Ishikawa (cell line): ENCODE measurements around the gene CCDC66.

ENCODE experiments used
- CEBPB ChIP-seq: IDR thresholded peaks from 2 replicates; pipeline ENCODE4 v1.6.1; 2012
- CREB1 ChIP-seq: IDR thresholded peaks from 2 replicates; pipeline ENCODE4 v1.6.1; 2012; ENCODE audit warnings: low read depth
- EGR1 ChIP-seq: IDR thresholded peaks from 2 replicates; pipeline ENCODE4 v1.6.1; 2012
- EP300 ChIP-seq: IDR thresholded peaks from 2 replicates; pipeline ENCODE4 v1.6.1; 2012; ENCODE audit warnings: borderline replicate concordance
- FOXM1 ChIP-seq: IDR thresholded peaks from 2 replicates; pipeline ENCODE4 v1.6.1; 2012; ENCODE audit warnings: low read depth, borderline replicate concordance
- NFIC ChIP-seq: IDR thresholded peaks from 2 replicates; pipeline ENCODE4 v1.6.1; 2012
- RAD21 ChIP-seq: IDR thresholded peaks from 2 replicates; pipeline ENCODE4 v1.6.1; 2012; ENCODE audit warnings: low read depth
- TAF1 ChIP-seq: IDR thresholded peaks from 2 replicates; pipeline ENCODE4 v1.6.1; 2012; ENCODE audit warnings: low read depth, mild to moderate bottlenecking
- TCF12 ChIP-seq: IDR thresholded peaks from 2 replicates; pipeline ENCODE4 v1.6.1; 2012; ENCODE audit warnings: low read depth
- TEAD4 ChIP-seq: IDR thresholded peaks from 2 replicates; pipeline ENCODE4 v1.6.1; 2012
- YY1 ChIP-seq: IDR thresholded peaks from 2 replicates; pipeline ENCODE4 v1.6.1; 2012; ENCODE audit warnings: low read depth
- TF ChIP-seq, protein P1 (sequence below): IDR thresholded peaks from 2 replicates; pipeline ENCODE4 v1.6.1; 2012; ENCODE audit warnings: low read depth, mild to moderate bottlenecking
- TF ChIP-seq, protein P2 (sequence below): IDR thresholded peaks from 2 replicates; pipeline ENCODE4 v1.6.1; 2012

DNA sequence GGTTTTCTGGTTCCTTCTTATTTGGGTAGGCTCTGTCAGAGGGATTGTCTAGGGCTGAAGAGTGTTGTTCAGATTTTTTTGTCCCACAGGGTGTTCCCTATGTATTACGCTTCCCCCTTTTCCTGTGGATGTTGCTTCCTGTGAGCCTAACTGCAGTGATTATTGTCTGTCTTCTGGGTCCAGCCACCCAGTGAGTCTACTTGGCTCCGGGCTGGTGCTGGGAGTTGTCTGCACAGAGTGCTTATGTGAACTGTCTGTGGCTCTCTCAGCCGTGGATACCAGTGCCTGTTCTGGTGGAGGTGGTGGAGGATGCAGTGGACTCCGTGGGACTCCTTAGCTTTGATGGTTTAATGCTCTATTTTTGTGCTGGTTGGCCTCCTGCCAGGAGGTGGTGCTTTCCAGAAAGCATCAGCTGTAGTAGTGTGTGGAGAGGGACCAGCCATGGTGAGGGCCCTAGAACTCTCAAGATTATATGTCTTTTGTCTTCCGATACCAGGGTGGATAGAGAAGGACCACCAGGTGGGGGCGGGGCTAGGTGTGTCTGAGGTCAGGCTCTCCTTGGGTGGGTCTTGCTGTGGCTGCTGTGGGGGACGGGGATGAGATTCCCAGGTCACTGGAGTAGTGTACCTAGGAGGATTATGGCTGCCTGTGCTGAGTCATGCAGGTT lies 53.8 kb downstream of the CCDC66 start:
- TF ChIP-seq, protein P1, sequence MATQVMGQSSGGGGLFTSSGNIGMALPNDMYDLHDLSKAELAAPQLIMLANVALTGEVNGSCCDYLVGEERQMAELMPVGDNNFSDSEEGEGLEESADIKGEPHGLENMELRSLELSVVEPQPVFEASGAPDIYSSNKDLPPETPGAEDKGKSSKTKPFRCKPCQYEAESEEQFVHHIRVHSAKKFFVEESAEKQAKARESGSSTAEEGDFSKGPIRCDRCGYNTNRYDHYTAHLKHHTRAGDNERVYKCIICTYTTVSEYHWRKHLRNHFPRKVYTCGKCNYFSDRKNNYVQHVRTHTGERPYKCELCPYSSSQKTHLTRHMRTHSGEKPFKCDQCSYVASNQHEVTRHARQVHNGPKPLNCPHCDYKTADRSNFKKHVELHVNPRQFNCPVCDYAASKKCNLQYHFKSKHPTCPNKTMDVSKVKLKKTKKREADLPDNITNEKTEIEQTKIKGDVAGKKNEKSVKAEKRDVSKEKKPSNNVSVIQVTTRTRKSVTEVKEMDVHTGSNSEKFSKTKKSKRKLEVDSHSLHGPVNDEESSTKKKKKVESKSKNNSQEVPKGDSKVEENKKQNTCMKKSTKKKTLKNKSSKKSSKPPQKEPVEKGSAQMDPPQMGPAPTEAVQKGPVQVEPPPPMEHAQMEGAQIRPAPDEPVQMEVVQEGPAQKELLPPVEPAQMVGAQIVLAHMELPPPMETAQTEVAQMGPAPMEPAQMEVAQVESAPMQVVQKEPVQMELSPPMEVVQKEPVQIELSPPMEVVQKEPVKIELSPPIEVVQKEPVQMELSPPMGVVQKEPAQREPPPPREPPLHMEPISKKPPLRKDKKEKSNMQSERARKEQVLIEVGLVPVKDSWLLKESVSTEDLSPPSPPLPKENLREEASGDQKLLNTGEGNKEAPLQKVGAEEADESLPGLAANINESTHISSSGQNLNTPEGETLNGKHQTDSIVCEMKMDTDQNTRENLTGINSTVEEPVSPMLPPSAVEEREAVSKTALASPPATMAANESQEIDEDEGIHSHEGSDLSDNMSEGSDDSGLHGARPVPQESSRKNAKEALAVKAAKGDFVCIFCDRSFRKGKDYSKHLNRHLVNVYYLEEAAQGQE = no peak
- TF ChIP-seq YY1 (no peak), EP300 (no peak), TEAD4 (no peak), FOXM1 (no peak), TAF1 (no peak), RAD21 (no peak), CEBPB (no peak), EGR1 (no peak), NFIC (no peak), CREB1 (no peak), TCF12 (no peak)
- TF ChIP-seq, protein P2, sequence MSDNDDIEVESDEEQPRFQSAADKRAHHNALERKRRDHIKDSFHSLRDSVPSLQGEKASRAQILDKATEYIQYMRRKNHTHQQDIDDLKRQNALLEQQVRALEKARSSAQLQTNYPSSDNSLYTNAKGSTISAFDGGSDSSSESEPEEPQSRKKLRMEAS = no peak
